Right lobe of liver (tissue), 6 donors: Measurements from ENCODE around the gene SPATA16. TPM values are rescaled to one million over a fixed set of nuclear protein-coding genes. Genes with fewer than 3 reads are reported as not detected.

Experiments
- ATAC-seq, 4 donors: fragments of 200-7000 bp; cut with Tn5 transposase; one replicate each; pipeline ENCODE4 v1.9.1; 2020; ENCODE audit warnings: mild to moderate bottlenecking in 4 of 4, moderate library complexity in 4 of 4
- DNase-seq, 3 donors: peaks; one replicate each; pipeline ENCODE4 v3.0.0-alpha.2; 2020
- H3K27ac ChIP-seq, 3 donors: fragments of 200-600 bp; one replicate each; pipeline ENCODE4 v1.8.0; 2022
- H3K27me3 ChIP-seq, 2 donors: fragments of 200-600 bp; one replicate each; pipeline ENCODE4 v1.8.0; 2022
- H3K36me3 ChIP-seq, 4 donors: fragments of 200-600 bp; sonication (generic) in 1 of 4; one replicate each; pipeline versions ENCODE4 v1.5.1 to v1.8.0; 2017 to 2022; ENCODE audit warnings: control low read depth in 1 of 4
- H3K4me1 ChIP-seq, 4 donors: fragments of 200-600 bp; sonication (generic) in 1 of 4; one replicate each; pipeline versions ENCODE4 v1.5.1 to v1.8.0; 2017 to 2022; ENCODE audit warnings: control low read depth in 1 of 4
- H3K4me3 ChIP-seq, 3 donors: fragments of 200-600 bp; one replicate each; pipeline ENCODE4 v1.8.0; 2022
- H3K9me3 ChIP-seq, 4 donors: fragments of 200-600 bp; sonication (generic) in 1 of 4; one replicate each; pipeline versions ENCODE4 v1.5.1 to v1.8.0; 2017 to 2022; ENCODE audit warnings: control low read depth in 1 of 4
- CTCF ChIP-seq, 4 donors: fragments of 200-600 bp in 3 of 4; fragments of 450-650 bp in 1 of 4; IDR thresholded peaks; one replicate each; pipeline versions ENCODE4 v1.5.1 to v1.8.0; 2016 to 2022; ENCODE audit warnings: antibody characterized with exemption in 4 of 4, mild to moderate bottlenecking in 2 of 4
- POLR2A ChIP-seq: fragments of 450-650 bp; IDR thresholded peaks from one replicate; pipeline ENCODE4 v1.6.1; 2017; ENCODE audit warnings: antibody characterized with exemption, mild to moderate bottlenecking
- WGBS: methylation state at CpG from one replicate; pipeline ENCODE4 v1.1.6; 2018; ENCODE audit warnings: low coverage, low lambda C conversion rate; ENCODE audit not compliant: insufficient coverage; ENCODE audit errors: missing lambda C conversion rate; 5-methylcytosine and 5-hydroxymethylcytosine counted together
- intact Hi-C, 2 donors: fragments of 100-400 bp; cut with DNase I; formaldehyde crosslinking; loops; one replicate each; pipeline versions ENCODE4 v1.11.2 to v1.14.1; 2022
- total RNA-seq, 6 experiments: library from RNA; depleted of rRNA in 2 of 6; stranded (reverse); fragments of >200 nt in 2 of 6; fragmentation: NEBNext Ultra II Directional in 3 of 6; extraction: Animal tissue kit (Norgen Biotek cat#: 25700) in 3 of 6; gene quantifications; one replicate each; pipeline versions ENCODE4 v1.1.0 to v1.2.4, GENCODE V29; 2016 to 2023
- donor health status: DM: no; HTN: yes; CAD: no.
- donor health status: DM: no; HTN: no; CAD: no.
- donor health status: DM: no; HTN: no; CAD: no.
- donor health status: DM: no; HTN: yes; CAD: no.
- donor health status: DM: no; HTN: yes; CAD: no.

Gene SPATA16
- total RNA-seq, 6 experiments from 2014 or later: not detected

DNA sequence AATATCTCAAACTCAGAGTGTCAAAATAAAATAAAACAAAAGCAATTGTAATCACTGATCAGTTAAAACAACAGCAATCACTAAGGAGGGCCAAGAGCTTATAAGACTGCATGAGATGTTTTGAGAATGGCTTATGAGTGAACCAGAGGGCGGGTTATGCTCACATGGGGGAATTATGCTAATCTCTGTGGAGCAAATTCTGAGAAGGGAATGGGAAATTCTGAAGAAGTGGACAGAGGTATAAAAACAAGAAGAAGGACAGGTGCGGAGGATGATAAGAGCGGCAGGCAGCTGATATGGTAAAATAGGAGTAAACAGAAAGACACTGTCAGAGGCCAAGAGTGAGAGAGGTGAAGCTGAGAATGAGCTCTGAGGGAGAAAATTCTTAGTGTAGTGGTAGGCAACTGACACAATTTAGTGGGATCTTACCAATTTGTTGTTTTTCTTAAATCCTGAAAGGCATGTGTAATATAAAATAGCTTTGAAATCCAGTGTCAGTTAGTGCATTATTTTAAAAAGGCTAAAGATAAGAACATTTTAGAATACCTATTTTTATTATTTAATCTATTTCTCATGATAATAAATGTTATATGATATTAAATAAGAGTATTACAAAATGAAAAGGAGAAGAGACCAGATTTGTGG, 133.8 kb downstream of the SPATA16 start:
- H3K27me3 ChIP-seq: no peaks in the 10 kb centered on the region
- no peak overlapping the region for H3K4me3 ChIP-seq
- DNase-seq (no peak), ATAC-seq (no peak)
- H3K36me3 ChIP-seq: no peaks in the 10 kb centered on the region
- no peaks in the 10 kb centered on the region for H3K9me3 ChIP-seq
- H3K27ac ChIP-seq: no peak overlapping the region
- TF ChIP-seq CTCF (IDR thresholded peaks at IDR 0.05) (no peak), POLR2A (no peak)
- no peaks in the 10 kb centered on the region for H3K4me1 ChIP-seq
- 25% methylated on average over 3 of the region's 3 CpGs for WGBS
- intact Hi-C loops: no loop called here

- Histone ChIP-seq H3K27ac (no peak overlapping the region), H3K4me3 (no peak overlapping the region), H3K36me3 (no peaks in the 10 kb centered on the region), H3K9me3 (no peaks in the 10 kb centered on the region), H3K27me3 (no peaks in the 10 kb centered on the region), H3K4me1 (no peaks in the 10 kb centered on the region)
- DNase-seq (no peak), ATAC-seq (no peak)
- TF ChIP-seq CTCF (IDR thresholded peaks at IDR 0.05) (no peak), POLR2A (no peak)
- intact Hi-C loops: no loop called here
Observed at GRCh38 chr3:173006006-173006405, 135.0 kb downstream of the SPATA16 start.

GRCh38 chr3:173004681-173005080, 136.4 kb downstream of the SPATA16 start:
- H3K36me3 ChIP-seq: no peaks in the 10 kb centered on the region
- TF ChIP-seq POLR2A: no peak
- TF ChIP-seq CTCF (IDR thresholded peaks at IDR 0.05): no peak
- no peaks in the 10 kb centered on the region for H3K4me1 ChIP-seq
- no peak overlapping the region for H3K27ac ChIP-seq
- no peak overlapping the region for H3K4me3 ChIP-seq
- H3K9me3 ChIP-seq: no peaks in the 10 kb centered on the region
- no peak for ATAC-seq
- no peaks in the 10 kb centered on the region for H3K27me3 ChIP-seq
- WGBS: 71% methylated on average over 6 of the region's 6 CpGs
- no peak for DNase-seq
- intact Hi-C loops: no loop called here

- ATAC-seq: no peak
- WGBS: 60% methylated on average over 3 of the region's 3 CpGs
Observed at GRCh38 chr3:173003956-173004355, 137.1 kb downstream of the SPATA16 start.

More at GRCh38 chr3:173003956-173004355, 137.1 kb downstream of the SPATA16 start:
- Histone ChIP-seq H3K36me3 (no peaks in the 10 kb centered on the region), H3K9me3 (no peaks in the 10 kb centered on the region), H3K27ac (no peak overlapping the region), H3K4me1 (no peaks in the 10 kb centered on the region), H3K27me3 (no peaks in the 10 kb centered on the region), H3K4me3 (no peak overlapping the region)
- no peak for DNase-seq
- intact Hi-C loops: no loop called here
- TF ChIP-seq POLR2A: no peak
- TF ChIP-seq CTCF (IDR thresholded peaks at IDR 0.05): no peak
